Fibroblast of lung (primary cell): ENCODE measurements around the gene CLCN7. TPM values are rescaled to one million over a fixed set of nuclear protein-coding genes. Genes with fewer than 3 reads are reported as not detected.

Experiments
- DNase-seq, 2 donors: peaks; one replicate each; pipeline versions ENCODE4 v3.0.0 to v3.0.0-alpha.2; 2010; ENCODE audit warnings: low read depth in 2 of 2
- H2AFZ ChIP-seq: 2 replicates; pipeline ENCODE4 v1.5.1; 2012; ENCODE audit warnings: low read length, control low read depth, inconsistent platforms
- H3K27ac ChIP-seq: 2 replicates; pipeline ENCODE4 v1.5.1; 2011; ENCODE audit warnings: low read length, control low read depth; ENCODE audit not compliant: insufficient read depth
- H3K27me3 ChIP-seq: 2 replicates; pipeline ENCODE4 v1.5.1; 2011; ENCODE audit warnings: mild to moderate bottlenecking, low read length; ENCODE audit not compliant: control insufficient read depth, insufficient read depth
- H3K36me3 ChIP-seq: 2 replicates; pipeline ENCODE4 v1.5.1; 2011; ENCODE audit warnings: low read length; ENCODE audit not compliant: control insufficient read depth, insufficient read depth
- H3K4me1 ChIP-seq: 2 replicates; pipeline ENCODE4 v1.5.1; 2011; ENCODE audit warnings: low read length; ENCODE audit not compliant: control insufficient read depth, insufficient read depth; ENCODE audit errors: extremely low read depth
- H3K4me2 ChIP-seq: 2 replicates; pipeline ENCODE4 v1.5.1; 2011; ENCODE audit warnings: low read length, control low read depth; ENCODE audit not compliant: insufficient read depth; ENCODE audit errors: extremely low read depth
- H3K4me3 ChIP-seq, 4 experiments: fragments of 200-600 bp in 1 of 4; sonication (generic) in 1 of 4; replicated peaks in 1 of 4; 2 replicates each; pipeline ENCODE4 v1.5.1; 2011 to 2016; ENCODE audit warnings: low read length in 4 of 4, low read depth in 3 of 4, mild to moderate bottlenecking in 3 of 4, control low read depth in 2 of 4, inconsistent platforms in 1 of 4, mixed read lengths in 1 of 4; ENCODE audit not compliant: insufficient read depth in 1 of 4; ENCODE audit errors: control extremely low read depth in 1 of 4
- H3K79me2 ChIP-seq: 2 replicates; pipeline ENCODE4 v1.5.1; 2012; ENCODE audit warnings: mild to moderate bottlenecking, low read length, inconsistent platforms; ENCODE audit not compliant: control insufficient read depth, insufficient read depth
- H3K9ac ChIP-seq: 2 replicates; pipeline ENCODE4 v1.5.1; 2011; ENCODE audit warnings: mild to moderate bottlenecking, low read length, control low read depth; ENCODE audit not compliant: insufficient read depth
- H3K9me3 ChIP-seq: 2 replicates; pipeline ENCODE4 v1.5.1; 2012; ENCODE audit warnings: low read depth, low read length; ENCODE audit not compliant: control insufficient read depth, insufficient read depth
- H4K20me1 ChIP-seq: 2 replicates; pipeline ENCODE4 v1.5.1; 2011; ENCODE audit warnings: low read length; ENCODE audit not compliant: control insufficient read depth, insufficient read depth; ENCODE audit errors: extremely low read depth
- EZH2 ChIP-seq: IDR thresholded peaks from 2 replicates; pipeline ENCODE4 v1.5.1; 2012; ENCODE audit warnings: low read length, control low read depth, mild to moderate bottlenecking; ENCODE audit errors: missing control alignments
- polyA plus RNA-seq, 2 donors: library from polyadenylated mRNA; depleted of rRNA in 1 of 2; stranded (reverse) in 1 of 2; unstranded in 1 of 2; fragments of >200 nt; gene quantifications; 2 replicates each; pipeline ENCODE4 v1.2.1, GENCODE V29; 2011 to 2012; ENCODE audit warnings: missing spikeins in 1 of 2
- total RNA-seq: library from RNA; depleted of rRNA; stranded (reverse); fragments of >200 nt; gene quantifications from 2 replicates; pipeline ENCODE4 v1.2.1, GENCODE V29; 2014
- TF ChIP-seq, protein P1 (sequence below), 2 donors: IDR thresholded peaks in 1 of 2; conservative IDR thresholded peaks in 1 of 2; 1 replicate in 1 of 2; 2 replicates in 1 of 2; pipeline ENCODE4 v1.5.1; 2011 to 2012; ENCODE audit warnings: low read length in 2 of 2, control low read depth in 1 of 2, inconsistent platforms in 1 of 2, low read depth in 1 of 2, mild to moderate bottlenecking in 1 of 2

Gene CLCN7
- total and polyA plus RNA-seq, 2 donors (not counting 1 experiment from before 2014, with no cell fraction given): 25.0 to 83.4 TPM

DNA sequence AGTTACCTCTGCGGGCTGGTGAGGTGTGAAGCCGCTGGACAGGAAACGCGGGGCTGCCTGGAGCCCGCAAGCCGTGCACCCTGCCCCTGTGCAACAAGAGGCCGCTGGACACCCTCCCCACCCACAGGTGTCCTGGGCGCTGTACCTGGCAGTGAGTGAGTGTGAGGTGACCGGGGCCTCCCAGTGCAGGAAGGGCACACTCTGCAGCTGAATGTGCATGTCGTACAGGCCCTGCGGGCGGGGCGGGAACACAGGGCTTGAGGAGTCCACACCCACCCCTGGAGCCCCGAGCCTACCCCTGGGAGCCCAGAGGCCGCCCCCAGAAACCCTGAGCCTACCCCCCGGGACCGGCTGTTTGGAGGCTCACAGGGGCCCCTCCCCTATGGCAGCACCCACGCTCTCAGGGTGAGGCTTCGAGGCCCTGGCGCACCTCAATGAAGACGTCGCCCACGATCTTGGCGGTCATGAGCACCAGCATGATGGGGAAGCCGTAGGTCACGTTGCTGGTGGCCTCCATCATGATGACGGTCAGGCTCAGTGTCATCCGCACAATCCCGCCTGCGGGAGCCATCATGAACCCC is 26.2 kb downstream of the CLCN7 start:
- peaks cover 18% of the 10 kb centered on the region for H3K36me3 ChIP-seq
- H2AFZ ChIP-seq: no peak overlapping the region
- H3K79me2 ChIP-seq: no peaks in the 10 kb centered on the region
- no peak overlapping the region for H3K4me3 ChIP-seq
- no peak overlapping the region for H3K9ac ChIP-seq
- H3K4me1 ChIP-seq: no peaks in the 10 kb centered on the region
- DNase-seq: no peak
- TF ChIP-seq EZH2: no peak
- TF ChIP-seq, protein P1, sequence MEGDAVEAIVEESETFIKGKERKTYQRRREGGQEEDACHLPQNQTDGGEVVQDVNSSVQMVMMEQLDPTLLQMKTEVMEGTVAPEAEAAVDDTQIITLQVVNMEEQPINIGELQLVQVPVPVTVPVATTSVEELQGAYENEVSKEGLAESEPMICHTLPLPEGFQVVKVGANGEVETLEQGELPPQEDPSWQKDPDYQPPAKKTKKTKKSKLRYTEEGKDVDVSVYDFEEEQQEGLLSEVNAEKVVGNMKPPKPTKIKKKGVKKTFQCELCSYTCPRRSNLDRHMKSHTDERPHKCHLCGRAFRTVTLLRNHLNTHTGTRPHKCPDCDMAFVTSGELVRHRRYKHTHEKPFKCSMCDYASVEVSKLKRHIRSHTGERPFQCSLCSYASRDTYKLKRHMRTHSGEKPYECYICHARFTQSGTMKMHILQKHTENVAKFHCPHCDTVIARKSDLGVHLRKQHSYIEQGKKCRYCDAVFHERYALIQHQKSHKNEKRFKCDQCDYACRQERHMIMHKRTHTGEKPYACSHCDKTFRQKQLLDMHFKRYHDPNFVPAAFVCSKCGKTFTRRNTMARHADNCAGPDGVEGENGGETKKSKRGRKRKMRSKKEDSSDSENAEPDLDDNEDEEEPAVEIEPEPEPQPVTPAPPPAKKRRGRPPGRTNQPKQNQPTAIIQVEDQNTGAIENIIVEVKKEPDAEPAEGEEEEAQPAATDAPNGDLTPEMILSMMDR (conservative IDR thresholded peaks at IDR 0.05 in 1 of 2, IDR thresholded peaks at IDR 0.05 in 1 of 2; ENCODE audit: low read depth in 1 of 2, low read length in 2 of 2): no peak
- H3K4me2 ChIP-seq: no peak overlapping the region
- H3K27ac ChIP-seq: no peak overlapping the region
- H4K20me1 ChIP-seq: no peaks in the 10 kb centered on the region
- H3K9me3 ChIP-seq: no peaks in the 10 kb centered on the region
- H3K27me3 ChIP-seq: no peaks in the 10 kb centered on the region

- no peaks in the 10 kb centered on the region for H3K27me3 ChIP-seq
- H3K9ac ChIP-seq: no peak overlapping the region
- H2AFZ ChIP-seq: no peak overlapping the region
- peaks cover 18% of the 10 kb centered on the region for H3K36me3 ChIP-seq
- H3K4me2 ChIP-seq: no peak overlapping the region
- no peak for TF ChIP-seq EZH2
- TF ChIP-seq, protein P1 (conservative IDR thresholded peaks at IDR 0.05 in 1 of 2, IDR thresholded peaks at IDR 0.05 in 1 of 2; ENCODE audit: low read depth in 1 of 2, low read length in 2 of 2): no peak
- H3K4me3 ChIP-seq: no peak overlapping the region
- H3K9me3 ChIP-seq: no peaks in the 10 kb centered on the region
- H4K20me1 ChIP-seq: no peaks in the 10 kb centered on the region
- no peaks in the 10 kb centered on the region for H3K79me2 ChIP-seq
- H3K27ac ChIP-seq: no peak overlapping the region
- H3K4me1 ChIP-seq: no peaks in the 10 kb centered on the region
- DNase-seq: no peak
Measured at GRCh38 chr16:1447965-1448364, 26.9 kb downstream of the CLCN7 start.

- Histone ChIP-seq H2AFZ (no peak overlapping the region), H3K4me3 (no peak overlapping the region), H3K4me1 (no peaks in the 10 kb centered on the region), H3K27ac (no peak overlapping the region), H3K36me3 (peaks cover 18% of the 10 kb centered on the region), H3K4me2 (no peak overlapping the region), H3K79me2 (no peaks in the 10 kb centered on the region), H3K9ac (no peak overlapping the region), H3K9me3 (no peaks in the 10 kb centered on the region), H4K20me1 (no peaks in the 10 kb centered on the region), H3K27me3 (no peaks in the 10 kb centered on the region)
- TF ChIP-seq, protein P1 (conservative IDR thresholded peaks at IDR 0.05 in 1 of 2, IDR thresholded peaks at IDR 0.05 in 1 of 2; ENCODE audit: low read depth in 1 of 2, low read length in 2 of 2): no peak
- no peak for TF ChIP-seq EZH2
- no peak for DNase-seq
Measured at GRCh38 chr16:1446296-1447080, 28.3 kb downstream of the CLCN7 start.
